ENCODE results near the gene IRS1.

IRS1 gene

DNA sequence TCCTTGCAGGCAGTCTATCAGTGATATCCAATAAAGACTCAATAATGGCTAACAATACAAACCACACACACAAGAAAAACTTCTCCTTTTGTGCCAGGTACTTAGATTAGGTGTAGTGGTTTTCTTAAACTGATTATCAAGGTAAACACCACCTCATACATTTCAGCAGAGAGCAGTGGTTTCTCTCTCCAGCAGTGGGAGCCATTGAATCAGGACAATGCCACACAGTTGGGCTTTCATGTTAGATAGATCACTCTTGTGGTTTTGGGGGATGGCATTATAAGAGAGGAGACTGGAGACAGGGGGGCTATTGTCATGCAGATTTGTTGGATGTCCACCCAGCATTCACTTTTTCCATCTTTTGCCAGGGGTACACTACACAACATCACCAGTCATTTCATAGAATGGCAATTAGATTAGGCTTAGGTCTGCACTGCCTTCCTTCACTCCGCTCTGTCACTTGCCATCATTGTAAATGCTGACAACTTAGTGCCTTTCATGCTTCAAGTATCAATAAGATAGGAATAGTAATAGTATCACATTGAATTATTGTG lies 13.6 kb upstream of the IRS1 start:
- no peak for DNase-seq (ENCODE audit: low read depth in 2 of 2)

DNA sequence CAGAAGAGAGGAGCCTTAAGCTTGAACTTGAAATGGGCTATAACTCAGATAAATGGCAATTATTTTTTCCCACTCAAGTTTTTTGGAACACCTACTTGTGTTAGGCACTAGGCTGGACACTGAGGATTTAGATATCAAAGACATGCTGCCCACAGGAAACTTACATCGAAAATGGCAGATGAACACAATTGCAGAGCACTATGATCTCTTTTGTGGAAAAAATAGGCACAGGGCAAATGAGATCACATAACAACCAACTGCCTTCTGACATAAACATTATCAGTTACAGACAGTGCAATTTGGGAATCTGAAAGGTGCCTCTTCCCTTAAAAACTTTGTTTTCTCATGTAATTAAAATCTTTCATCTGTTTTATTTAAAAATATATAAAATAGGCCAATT lies 3.8 kb upstream of the IRS1 start:
- DNase-seq (ENCODE audit: low read depth in 2 of 2): no peak

DNA sequence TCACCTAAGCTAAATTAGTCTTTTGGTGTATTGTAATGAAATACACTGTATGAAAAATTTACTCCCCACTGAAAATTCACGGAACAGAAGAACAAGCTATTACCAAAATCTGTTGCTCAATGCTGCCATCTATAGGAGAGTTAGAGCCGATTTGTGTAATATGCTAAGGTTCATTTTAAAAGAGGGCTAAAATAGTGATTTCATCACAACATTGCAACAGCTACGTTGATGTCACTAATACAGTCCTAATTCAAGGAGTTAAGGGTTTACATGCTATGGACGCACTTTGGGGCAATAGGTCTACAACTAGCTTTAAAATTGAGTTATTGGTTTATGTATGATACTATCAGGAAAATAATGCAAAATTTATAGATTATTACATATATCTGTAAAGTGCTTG lies 3.0 kb upstream of the IRS1 start:
- DNase-seq (ENCODE audit: low read depth in 2 of 2): no peak

DNA sequence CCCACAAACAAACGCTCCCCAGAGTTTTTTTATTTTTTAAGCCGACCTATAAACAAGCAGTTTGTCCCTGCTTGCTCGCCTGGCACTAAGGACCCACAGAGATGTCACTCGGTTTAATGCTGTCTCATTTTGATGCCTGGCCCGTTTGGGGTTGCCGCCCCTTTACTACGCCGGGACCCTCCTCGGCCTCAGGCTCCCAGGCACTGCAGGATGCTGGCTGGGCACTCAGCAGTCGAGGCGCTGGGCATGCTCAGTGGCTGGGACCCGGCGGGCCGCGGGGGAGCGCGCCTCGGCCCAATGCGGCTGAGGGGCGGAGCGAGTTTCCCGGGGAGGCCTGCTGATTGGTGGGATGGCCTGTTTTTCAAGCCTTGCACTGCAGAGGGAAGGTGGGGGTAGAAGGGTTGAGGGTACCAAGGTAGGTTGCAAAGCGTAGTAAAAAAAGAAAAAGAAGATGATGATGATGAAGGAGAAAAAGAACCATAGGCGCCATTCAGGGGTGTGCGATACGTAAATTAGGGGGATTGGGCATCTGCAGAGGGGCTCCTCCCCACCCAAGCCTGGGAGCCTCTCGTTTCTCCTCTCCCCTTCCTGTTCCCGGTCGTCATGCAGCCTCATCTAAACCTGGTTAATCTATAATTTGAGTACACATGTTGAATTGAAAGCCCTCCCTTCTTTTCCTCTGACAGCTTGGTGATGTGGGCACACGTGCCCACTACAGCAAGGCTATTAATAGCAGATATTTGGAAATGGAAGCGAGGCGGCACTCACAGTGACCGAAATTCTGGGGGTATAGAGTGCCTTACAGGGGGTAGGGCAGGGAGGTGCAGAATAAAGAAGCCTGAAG lies 1.5 kb upstream of the IRS1 start:
- DNase-seq (ENCODE audit: low read depth in 2 of 2): peak; percentile 68 to 79

DNA sequence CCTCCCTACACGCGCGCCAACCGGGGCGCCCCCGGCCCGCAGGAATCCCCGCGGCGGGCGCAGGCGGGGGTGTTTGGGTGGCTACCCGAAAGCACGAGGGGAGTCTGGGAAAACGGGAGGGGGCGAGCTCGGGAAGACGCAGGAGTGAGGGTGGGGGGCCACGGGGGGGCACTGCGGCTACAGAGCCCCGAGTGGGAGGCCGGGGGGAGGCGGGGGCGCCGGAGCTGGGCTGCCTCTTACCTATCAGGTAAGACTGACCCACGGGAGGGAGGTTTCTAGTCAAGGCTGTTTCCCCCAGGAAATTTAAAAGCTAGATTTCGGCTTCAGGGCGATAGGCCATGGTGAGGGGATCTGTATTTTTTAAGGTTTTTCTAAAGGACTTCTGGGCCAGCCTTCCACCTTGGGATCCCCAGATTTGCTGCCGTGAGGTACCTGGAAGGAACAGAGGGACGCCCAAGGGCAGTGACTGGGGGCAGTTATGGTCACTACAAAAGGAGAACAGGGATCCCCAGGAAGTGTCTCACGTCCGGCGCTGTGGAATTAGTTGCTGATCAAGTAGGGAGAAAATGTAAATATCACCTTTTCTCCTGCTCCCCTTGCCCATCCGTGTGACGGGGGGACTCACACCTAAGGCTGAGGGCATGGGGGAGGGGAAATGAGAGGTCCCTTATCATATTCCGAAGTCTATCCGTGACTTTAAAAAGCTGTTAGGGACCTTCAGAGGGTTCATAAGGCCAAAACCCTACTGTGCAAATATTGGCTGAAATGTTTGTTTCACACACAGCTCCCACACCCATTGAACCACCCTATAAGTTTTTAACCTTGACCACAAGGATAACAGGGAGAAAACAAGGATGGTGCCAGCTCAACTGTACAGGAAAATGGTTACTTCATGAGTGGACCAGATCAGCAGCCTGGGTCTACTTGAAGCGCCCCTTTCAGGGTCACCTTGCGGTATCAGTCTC lies 638 bp upstream of the IRS1 start:
- no peak for DNase-seq (ENCODE audit: low read depth in 2 of 2)

DNA sequence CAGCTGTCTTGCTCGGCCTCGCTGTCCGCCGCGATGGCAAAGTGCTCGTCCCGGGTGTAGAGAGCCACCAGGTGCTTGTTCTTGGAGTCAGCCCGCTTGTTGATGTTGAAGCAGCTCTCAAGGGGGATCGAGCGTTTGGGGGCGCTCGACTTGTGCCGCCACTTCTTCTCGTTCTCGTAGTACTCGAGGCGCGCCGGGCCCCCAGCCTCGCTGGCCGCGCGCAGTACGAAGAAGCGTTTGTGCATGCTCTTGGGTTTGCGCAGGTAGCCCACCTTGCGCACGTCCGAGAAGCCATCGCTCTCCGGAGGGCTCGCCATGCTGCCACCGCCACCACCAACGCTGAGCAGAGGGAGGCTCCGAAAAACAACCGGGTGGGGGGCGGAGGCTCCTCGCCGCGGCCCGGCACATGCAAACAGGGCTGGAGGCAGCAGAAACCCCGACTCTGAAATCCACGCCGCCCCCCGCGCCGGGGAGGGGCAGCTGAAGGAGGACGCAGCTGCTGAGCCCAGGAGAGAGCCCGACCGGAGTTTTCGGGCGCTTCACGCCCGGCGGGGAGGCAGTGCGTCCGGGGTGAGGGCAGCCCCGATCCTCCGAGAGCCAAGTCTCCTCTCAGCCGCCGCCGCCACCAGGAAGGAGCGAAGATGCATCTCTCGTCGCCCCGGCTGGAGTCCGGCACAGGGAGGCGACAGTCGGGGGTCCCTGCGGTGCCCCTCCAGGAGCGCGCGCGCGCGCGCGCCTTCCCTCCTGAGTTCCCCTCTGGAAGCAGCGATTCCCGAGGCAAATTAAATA lies 1.0 kb downstream of the IRS1 start:
- DNase-seq (ENCODE audit: low read depth in 2 of 2): peak; percentile 23 to 26

DNA sequence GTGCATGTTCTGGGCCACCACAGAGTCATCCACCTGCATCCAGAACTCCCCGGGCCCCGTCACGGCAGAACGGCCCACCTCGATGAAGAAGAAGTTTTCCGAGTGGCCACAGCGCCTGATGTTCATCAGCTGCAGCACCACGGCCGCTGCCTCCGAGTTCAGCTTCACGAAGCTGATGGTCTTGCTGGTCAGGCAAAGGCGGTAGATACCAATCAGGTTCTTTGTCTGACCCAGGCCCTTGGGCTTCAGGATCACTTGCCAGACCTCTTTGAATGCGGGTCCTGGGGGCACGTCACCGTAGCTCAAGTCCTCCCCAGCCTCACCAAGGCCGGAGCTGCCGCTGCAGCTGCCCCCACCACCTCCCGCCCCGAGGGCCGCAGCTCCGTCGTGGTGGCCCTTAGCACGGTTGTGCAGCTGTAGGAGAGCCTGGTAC lies 1.6 kb downstream of the IRS1 start:
- DNase-seq (ENCODE audit: low read depth in 2 of 2): no peak

DNA sequence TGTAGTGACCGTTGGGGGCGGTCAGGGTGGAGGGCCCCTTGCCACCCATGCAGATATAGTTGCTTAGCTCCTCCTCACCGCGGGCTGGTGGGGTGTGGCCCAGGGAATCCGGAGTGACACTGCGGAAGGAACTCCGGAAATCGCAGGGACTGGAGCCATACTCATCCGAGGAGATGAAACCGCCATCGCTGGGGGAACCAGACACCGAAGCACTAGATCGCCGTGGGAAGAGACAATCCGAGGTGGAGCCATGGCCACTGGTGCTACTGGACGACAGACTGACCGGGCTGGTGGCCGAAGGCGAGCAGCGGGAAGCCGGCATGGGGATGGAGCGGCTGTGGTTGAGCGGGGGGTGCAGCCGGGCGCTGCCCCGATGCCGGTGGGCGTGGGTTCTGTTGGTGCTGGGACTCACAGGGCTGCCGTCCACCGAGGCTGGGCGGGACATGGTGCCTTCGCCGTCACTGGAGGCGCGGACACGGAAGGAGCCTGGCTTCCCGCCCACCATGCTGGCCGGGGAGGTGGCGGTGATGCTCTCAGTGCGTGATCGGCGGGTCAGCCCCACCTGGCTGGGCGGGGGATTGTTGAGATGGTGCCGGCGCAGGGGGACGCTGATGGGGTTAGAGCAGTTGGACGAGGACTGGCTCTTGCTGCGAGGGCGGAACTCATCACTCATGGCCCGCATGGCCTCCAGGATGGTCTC lies 2.2 kb downstream of the IRS1 start:
- no peak for DNase-seq (ENCODE audit: low read depth in 2 of 2)

DNA sequence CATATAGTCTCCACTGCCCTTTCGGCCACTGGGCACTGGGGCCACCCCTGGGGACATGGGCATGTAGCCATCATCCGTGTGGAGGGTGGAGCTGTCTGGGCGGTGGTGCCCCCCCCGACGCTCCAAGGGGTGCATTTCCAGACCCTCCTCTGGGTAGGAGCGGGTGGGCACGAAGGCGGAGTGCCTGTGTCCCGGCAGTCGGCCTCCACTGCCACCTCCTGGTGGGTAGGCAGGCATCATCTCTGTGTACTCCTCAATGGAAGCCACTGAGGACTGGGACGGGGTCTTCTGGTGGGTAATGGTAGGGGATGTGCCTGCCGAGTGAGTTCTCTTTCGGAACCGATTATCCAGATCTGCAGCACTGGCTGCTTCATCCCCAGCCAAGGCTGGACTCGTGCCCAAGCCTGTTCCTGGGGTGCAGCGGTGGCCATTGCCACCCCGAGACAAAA lies 2.8 kb downstream of the IRS1 start:
- DNase-seq (ENCODE audit: low read depth in 2 of 2): no peak

DNA sequence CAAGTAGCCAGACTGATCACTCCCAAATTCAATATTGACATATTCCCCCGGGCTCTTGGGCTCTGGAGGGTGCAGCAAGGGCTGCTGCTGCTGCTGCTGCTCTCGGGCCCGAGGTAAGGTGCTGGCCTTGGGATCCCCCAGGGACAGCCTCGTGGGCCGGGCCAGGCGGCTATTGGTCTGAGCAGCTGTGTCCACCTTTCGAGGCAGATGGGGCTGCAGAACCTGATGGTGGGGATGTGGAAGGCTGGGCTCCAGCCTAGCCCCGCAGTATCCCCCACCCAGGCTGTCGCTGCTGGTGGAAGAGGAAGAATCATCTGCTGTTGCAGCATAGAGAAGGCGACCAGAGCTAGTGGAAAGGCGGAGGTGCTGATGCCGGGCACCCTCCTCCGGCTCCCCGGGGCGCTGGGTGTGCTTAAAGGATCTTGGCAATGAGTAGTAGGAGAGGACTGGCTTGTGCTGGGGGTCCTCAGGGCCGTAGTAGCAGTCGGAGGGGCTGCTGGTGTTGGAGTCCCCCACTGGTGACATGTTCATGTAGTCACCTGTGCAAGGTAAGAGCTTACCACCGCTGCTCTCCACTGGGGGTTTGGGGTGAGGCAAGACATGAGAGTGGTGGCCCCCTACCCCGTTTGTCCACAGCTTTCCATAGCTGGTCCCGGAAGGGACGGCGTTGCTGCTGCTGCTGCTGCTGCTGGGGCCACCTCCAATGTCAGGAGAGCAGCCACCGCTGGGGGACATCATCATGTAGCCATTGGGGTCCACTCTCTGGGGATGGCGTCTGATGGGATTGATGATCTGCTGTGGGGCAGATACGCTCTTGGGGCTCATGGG lies 3.4 kb downstream of the IRS1 start:
- DNase-seq (ENCODE audit: low read depth in 2 of 2): no peak

DNA sequence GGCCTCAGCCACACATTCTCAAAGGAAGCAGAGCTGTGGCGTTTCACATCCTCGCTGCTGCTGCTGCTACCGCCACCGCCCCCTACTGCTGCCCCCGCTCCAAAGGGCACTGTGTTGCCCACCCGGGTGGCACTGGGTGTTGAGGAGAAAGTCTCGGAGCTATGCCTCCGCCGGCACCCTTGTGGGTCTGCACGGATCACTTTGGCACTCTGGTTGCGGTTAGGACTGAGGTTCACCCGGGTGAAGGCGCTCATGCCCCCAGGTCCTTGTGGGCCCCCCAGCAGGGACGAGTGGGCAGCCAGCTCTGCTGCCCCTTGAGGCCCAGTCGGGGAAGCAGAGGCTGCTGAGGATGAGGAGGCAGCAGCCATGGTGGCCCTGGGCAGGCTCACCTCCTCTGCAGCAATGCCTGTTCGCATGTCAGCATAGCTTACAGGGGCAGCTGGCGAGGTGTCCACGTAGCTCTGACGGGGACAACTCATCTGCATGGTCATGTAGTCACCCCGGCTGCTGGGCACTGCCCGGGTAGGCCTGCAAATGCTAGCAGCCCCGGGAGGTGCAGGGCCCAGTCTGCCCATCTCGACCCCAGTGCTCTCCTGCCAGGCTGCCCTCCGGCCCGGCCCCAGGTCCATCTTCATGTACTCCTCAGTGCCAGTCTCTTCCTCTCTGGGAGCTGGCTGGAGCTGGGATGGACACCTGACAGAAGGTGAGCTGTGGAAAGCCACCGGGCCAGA lies 4.2 kb downstream of the IRS1 start:
- no peak for DNase-seq (ENCODE audit: low read depth in 2 of 2)

DNA sequence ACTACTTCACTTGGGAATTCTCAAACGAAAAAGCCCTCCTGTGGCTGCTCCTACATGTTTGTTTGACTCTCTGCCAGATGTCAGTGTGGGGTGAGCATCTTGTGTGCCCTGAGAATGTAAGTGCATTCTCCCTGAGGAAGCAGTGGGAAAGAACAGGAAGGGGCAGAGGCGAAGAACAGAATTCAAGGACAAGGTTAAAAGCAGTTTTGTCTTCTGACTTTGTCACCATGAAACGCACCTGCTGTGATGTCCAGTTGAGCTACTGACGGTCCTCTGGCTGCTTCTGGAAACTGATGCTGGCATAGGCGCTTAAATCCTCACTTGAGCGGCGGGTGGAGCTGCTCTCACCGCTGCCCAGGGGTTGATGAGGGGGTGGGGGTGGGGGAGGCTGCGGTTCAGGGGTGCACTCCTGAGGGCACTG lies 4.9 kb downstream of the IRS1 start:
- DNase-seq (ENCODE audit: low read depth in 2 of 2): no peak

DNA sequence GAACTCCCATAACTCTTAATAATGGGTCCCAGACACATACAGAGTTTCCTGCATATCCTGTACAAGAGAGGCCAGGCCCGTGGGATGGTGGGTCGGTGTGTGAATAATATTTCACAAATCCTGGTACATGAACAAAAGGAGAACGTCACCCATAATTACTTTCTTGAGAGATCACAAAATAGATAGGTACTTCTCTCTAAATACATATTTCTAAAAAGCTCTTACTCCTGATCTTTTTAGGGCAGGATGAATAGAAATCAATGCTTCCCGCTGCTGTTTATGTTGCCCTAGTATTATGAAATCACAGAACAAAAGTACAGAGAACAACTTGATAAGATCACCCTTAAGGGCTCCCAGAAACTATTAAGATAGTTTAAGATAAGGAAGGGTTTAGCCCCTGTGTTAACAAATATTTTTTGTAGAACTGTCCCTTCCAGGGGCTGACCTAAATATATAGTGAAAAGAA lies 5.4 kb downstream of the IRS1 start:
- DNase-seq (ENCODE audit: low read depth in 2 of 2): no peak

DNA sequence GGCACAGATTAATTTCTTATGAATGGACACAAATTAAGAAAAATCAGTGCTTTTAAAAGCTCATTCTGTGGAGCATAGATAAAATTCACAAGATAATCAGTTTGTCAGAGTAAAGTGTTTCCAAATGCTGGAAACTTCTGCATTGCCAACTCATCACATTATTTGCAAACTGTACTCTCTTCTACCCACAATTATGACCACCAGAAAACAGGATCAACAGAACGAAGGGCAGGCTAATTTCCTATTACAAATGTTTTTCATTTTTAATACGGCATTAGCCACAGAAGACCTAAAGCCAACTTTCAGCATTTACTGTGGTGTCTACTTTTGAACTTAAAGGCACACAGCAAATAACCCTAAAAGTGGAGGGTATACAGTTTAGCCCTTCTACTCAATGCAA lies 6.0 kb downstream of the IRS1 start:
- DNase-seq (ENCODE audit: low read depth in 2 of 2): no peak

DNA sequence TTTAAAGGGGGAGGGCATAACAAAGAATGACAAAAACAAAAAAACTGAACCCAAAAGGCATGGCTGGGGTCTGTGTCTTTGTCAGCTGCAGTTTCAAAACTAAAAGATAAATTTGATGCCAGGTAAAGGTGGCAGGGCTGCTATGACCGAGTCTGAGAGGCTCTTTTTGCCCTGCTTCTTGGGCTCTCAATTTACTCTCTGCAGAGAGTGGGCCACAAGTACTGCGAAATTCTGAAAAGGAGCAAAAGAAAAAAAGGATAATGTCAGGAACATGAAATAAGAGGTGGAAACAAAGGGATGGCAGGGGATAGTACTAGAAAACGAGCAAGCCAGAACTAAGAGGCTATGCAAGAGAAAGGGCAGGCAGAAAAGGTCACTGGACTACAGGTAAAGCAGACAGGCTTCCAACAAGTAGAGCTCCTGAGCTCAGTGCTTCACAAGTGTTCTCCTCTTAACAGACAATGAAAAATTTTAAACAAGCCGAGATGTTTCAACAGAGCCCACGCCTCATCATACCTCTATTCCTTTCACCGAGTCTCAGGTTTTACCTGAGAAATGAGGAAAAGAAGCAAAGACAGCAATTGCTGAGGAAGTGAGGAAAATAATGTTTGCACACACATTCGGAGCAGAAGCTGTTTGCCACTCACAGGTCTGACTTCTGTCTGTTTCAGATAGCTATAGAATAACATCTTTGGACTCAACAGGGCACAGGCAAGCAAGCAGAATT lies 7.3 kb downstream of the IRS1 start:
- no peak for DNase-seq (ENCODE audit: low read depth in 2 of 2)

DNA sequence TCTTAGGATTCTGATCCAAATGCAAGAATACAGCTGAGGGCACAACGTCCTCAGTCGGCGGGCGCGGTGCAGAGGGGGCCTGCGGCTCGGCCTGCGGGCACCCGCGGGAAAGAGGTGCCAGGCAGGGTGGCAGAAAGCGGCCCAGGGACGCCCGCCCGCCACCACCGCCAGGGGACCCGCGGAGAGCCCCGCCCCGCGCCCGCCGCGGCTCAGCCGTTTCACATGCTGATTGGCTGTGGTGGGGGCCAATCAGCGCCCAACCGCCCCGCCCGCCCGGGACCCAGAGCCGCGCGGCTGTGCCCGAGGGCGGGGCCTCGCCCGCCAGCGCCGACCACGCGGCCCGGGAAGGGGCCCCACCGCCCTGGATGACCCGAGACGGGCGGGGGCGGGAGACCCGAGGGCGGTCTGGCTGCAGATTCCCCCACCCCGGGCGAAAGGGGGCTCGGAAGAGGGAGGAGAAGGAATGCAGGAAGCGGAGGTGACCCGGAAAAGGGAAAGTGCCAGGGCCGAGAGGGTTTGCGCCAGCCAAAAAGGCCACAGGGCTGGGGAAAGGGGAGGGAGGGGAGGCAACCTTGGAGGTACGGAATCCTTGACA lies 8.0 kb downstream of the IRS1 start:
- DNase-seq (ENCODE audit: low read depth in 2 of 2): peak; percentile 87 to 90

DNA sequence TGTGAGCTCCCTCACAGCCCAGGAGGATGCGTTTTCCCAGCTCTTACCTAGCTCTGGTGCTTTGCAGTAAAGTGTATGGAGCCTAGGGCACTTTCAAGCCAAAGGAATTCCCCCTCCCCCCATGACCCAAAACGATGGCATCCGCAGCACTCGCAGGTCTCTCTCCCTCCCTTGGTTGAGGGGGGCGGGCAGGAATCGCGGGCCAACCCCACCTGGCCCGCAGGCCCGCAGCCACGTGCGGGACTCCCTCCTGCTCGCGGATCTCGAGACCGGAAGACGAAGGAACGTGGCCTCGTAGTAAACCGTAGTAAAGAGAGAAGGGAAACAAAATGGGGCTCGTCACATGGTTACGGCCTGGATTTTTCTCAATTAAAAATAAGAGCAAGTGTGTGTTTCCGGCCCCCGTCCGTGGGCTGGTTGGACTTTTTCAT lies 8.5 kb downstream of the IRS1 start:
- no peak for DNase-seq (ENCODE audit: low read depth in 2 of 2)

DNA sequence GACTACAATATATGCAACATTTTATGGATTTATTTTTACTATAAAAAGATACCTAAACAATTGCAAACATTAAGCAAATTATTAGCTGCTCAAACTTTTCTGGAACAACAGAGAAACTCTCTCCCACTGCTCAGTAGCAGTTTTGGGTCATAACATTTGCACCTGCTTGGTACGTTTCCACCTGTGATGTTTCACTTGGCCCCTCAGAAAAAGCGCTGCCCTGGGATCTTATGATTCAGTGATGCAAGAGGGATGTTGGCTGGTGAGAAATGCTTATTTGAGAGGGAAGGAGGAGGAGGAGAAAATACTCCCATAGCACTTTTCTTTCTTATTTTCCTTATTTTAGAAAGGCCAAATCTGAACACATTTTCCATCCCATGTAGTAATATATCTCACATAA lies 9.2 kb downstream of the IRS1 start:
- no peak for DNase-seq (ENCODE audit: low read depth in 2 of 2)

All from stimulated activated CD4-positive, alpha-beta T cell treated with anti-CD3 and anti-CD28 coated beads, Interleukin-4, amount 100 ng/mL, for 48 hours (primary cell).